IPS-18c (cell line): Measurements from ENCODE around the gene TMEM131L.
"Not testable (repeated sequence)": the region's sequence is repeated elsewhere in the genome, so short reads cannot be mapped to it uniquely, and the experiment has no call there.

Experiments used
- H3K4me3 ChIP-seq: 2 replicates; pipeline ENCODE4 v1.7.0; 2013; ENCODE audit warnings: low read depth, mild to moderate bottlenecking, low read length, moderate library complexity; ENCODE audit not compliant: insufficient read depth
- H3K9me3 ChIP-seq: one replicate; pipeline ENCODE4 v1.6.1; 2013; ENCODE audit warnings: mild to moderate bottlenecking, low read length, moderate library complexity; ENCODE audit not compliant: control insufficient read depth, insufficient read depth

The TMEM131L gene

DNA sequence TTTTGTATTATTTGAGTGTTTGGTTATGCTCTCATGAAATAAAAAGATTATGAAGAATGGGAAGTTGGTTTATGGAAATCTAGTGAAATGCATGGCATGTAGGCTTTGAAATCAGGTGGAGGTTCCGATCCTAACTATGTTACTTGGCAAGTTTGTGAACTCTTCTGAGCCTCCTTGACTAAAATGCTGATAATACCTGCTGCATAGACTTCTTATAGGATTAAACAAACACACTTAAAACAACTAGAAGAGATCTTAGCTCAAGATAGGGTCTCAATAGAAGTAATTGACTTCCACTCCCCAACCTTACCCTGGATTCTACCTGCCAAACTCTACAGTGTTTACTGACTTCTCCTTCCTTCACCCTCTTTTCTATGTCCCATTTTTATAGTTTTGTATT, 195.7 kb downstream of the TMEM131L start:
- Histone ChIP-seq H3K9me3 (peaks cover 2% of the 10 kb centered on the region), H3K4me3 (no peak overlapping the region)

DNA sequence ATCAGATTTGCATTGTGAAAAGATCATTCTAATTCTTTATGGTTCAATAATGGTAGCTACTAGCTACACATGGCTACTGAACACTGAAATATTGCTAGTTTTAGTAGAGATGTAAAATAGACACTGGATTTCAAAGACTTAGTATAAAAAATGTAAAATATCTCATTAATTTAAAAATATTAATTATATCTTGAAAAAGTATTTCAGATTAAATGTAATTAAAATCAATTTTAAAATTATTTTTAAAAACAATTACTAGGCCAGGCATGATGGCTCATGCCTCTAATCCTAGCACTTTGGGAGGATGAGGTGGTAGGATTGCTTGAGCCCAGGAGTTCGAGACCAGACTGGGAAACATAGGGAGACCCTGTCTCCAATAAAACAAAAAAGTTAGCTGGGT, 197.5 kb downstream of the TMEM131L start:
- H3K4me3 ChIP-seq = no peak overlapping the region
- H3K9me3 ChIP-seq = peaks cover 2% of the 10 kb centered on the region

DNA sequence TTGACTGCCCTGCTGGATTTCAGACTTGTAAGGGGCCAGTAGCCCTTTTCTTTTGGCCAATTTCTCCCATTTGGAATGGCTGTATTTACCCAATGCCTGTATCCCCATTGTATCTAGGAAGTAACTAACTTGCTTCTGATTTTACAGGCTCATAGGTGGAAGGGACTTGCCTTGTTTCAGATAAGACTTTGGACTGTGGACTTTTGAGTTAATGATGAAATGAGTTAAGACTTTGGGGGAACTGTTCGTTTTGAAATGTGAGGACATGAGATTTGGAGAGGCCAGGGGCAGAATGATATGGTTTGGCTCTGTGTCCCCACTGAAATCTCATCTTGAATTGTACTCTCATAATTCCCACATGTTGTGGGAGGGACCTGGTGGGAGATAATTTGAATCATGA, 200.3 kb downstream of the TMEM131L start:
- not testable (repeated sequence) for H3K9me3 ChIP-seq, H3K4me3 ChIP-seq

DNA sequence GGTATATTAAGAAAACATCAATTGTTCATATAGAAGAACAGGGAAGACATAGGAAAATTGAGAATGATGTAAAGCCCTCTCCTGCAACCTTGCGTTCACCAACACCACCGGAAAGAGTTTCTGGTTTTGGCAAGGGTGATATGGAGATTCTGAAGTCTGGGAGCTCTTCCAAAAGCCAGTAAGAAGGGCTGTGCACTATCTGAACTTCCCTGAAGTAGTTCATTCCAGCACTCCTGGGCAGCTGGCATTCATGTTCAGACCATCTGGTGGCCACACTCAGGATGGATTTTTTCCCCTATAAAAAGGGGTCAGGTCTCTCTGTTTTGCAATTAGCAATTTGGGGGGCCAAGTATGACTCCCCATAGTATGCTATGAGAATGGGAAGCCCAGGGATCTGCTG, 202.5 kb downstream of the TMEM131L start:
- Histone ChIP-seq H3K9me3 (no peaks in the 10 kb centered on the region), H3K4me3 (no peak overlapping the region)

DNA sequence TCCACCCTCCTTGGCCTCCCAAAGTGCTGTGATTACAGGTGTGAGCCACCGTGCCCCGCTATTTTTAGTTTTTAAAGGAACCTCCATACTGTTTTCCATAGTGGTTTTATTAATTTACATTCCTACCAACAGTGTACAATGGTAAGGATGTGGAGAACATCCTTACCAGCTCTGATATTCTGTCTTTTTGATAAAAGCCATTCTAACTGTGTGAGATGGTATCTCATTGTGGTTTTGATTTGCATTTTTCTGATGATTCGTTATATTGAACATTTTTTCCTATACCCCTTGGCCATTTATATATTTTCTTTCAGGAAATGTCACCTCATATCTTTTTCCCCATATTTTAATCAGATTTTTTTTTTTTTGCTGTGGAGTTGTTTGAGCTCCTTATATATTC, 203.7 kb downstream of the TMEM131L start:
- Histone ChIP-seq H3K9me3 (no peaks in the 10 kb centered on the region), H3K4me3 (no peak overlapping the region)

DNA sequence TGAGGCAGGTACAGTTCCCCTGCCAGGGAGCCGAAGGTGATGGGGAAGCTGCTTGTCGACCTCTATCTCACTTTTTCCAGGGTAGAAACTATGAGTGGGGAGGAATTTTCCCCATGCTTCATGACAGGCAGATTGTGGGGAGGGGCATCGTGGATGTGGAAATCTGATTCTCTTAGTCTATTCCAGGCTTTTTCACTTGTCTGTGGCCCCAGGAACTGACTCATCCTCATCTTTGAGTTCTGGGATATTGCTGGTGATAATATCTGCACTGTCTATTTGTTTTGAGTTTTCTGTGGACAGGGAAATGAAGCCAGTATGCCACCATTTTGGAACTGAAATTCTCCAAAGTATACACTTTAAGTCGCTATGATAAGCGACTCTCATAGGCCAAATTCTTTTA, 210.3 kb downstream of the TMEM131L start:
- Histone ChIP-seq H3K9me3 (peaks cover 2% of the 10 kb centered on the region), H3K4me3 (no peak overlapping the region)

DNA sequence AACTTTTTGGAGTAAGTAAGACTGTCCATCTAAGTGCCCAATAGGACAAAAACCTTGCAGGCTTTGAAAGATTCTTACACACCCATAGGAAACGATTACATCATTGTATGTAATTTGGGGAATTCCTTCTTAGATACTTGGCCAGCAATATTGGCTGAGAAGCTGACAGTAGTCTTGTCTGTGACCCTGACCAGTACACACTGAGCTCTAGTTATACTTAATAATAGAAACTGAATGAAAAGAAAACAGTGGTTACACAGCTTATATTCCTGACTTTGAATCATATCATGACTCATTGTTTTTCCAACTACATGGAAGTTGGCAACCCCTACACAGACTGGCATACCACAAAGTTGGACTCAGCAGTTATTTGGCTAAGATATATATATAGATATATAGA, 210.8 kb downstream of the TMEM131L start:
- peaks cover 2% of the 10 kb centered on the region for H3K9me3 ChIP-seq
- no peak overlapping the region for H3K4me3 ChIP-seq

DNA sequence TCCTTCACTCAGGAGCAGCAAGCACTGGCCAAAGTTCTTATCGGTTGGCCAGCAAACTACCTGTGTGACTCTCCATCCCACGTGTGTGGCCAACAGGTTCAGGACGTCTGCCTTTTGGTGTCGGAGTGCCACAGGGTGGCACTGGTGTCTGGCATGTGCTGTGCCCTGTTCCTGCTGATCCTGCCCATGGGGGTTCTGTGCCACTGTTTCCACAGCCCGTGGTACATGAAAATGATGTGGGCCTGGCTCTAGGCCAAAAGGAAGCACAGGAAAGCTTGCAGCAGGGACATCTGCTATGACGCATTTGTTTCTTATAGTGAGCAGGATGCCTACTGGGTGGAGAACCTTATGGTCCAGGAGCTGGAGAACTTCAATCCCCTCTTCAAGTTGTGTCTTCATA, 213.3 kb downstream of the TMEM131L start:
- H3K4me3 ChIP-seq = no peak overlapping the region
- peaks cover 2% of the 10 kb centered on the region for H3K9me3 ChIP-seq

DNA sequence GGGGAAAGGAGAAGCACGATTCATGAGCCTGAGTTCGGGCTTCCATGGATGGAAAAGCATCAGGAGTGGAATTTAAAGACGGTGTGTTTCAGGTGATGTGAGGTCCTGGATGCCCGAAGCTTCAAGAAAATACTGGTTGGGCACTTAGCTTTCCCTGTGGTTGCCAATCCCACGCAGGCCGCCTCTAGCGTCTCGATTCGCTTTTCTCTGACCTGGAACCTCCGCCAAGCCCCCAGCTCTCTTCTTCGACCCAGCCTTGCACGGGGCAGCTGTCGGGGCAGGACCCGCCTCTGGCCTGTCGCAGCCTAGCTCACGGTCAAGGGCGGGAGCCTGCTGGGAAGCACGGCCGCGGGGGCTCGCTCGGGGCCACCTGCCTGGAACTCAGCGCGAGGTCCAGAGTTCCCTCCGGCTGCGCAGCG, 217.6 kb downstream of the TMEM131L start:
- H3K4me3 ChIP-seq = peak overlapping the region; percentile 67

DNA sequence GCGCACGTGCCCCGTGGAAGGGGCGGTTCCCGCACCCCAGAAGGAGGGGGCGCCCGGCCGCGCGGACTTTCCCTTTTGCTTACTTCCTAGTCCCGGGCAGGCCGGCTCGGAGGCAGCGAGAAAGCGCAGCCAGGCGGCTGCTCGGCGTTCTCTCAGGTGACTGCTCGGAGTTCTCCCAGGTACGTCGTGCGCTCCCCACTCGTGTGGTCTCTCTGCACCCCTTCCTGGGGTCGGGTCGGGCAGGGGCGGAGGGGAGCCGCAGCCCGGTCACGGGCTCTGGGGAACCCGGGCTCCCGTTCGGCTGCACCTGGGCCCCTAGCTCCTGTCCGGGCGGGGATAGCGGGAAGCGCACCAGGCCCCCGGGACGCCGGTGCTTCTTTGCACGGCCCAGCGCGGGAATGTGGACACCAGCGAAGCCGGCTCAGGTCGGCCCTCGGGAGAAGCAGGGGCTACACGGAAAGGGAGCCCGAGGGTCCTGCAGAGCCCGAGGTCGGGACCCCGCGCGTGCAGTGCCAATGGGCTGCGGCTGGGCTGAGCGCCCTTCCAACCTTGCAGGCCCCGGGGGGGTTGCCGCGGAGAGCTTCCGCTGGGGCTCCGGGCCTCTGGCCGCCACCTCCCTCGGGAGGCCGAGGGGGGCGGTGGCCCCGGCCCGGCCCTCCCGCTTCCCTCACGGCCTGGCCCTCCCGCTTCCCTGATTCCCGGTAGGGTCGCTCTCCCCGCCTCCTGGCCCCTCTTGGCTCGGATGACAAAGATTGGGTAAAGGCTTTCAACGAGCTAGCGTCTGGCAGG, 218.2 kb downstream of the TMEM131L start, which contains the start of gene TLR2:
TLR2 (plus strand) TSS at position 99 of the 789 bp plus-strand sequence. CDS start 18,628 bp downstream, outside the sequence.
- Histone ChIP-seq H3K4me3 (peak within 1 kb of the TSS; percentile 67), H3K9me3 (peaks cover 8% of the 10 kb centered on the region)

More for the DNA sequence above, 217.6 kb downstream of the TMEM131L start:
- H3K9me3 ChIP-seq = peaks cover 8% of the 10 kb centered on the region

DNA sequence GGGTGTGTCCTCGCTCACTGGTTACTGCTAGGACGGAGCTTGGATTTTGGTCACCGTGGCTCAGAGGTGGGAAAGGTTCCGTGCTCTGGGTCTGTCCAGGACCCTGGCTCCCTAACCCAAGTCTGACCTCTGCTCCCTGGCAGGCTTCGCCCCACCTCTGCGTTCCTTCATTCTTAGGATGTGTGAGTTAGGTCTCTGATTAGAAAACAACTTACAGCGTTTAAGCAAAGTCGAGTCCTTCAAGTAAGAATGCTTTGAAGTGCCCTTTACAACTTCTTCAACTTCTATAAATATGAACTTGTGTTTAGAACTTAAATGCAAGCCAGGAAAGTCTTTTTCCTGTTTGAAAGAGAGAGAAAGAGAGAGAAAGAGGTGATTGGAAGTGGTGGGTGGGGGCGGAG, 218.8 kb downstream of the TMEM131L start:
- peaks cover 12% of the 10 kb centered on the region for H3K9me3 ChIP-seq
- H3K4me3 ChIP-seq = peak overlapping the region; percentile 67
